HEK293 (cell line): ENCODE results near the gene HRH4.

ENCODE experiments used
- BCL6B ChIP-seq: fragments of 450-650 bp; formaldehyde crosslinking; IDR thresholded peaks from 2 replicates; pipeline ENCODE4 v1.5.1; 2017; ENCODE audit warnings: missing biosample characterization, missing genetic modification characterization
- CTCF ChIP-seq: fragments of 450-650 bp; formaldehyde crosslinking; IDR thresholded peaks from 2 replicates; pipeline ENCODE4 v1.5.1; 2016; ENCODE audit warnings: missing biosample characterization, missing genetic modification characterization
- KLF7 ChIP-seq: fragments of 450-650 bp; formaldehyde crosslinking; IDR thresholded peaks from 2 replicates; pipeline ENCODE4 v1.5.1; 2016; ENCODE audit warnings: missing biosample characterization, missing genetic modification characterization, borderline replicate concordance
- OSR2 ChIP-seq: fragments of 450-650 bp; formaldehyde crosslinking; IDR thresholded peaks from 2 replicates; pipeline ENCODE4 v1.5.1; 2016; ENCODE audit warnings: missing biosample characterization, missing genetic modification characterization
- PRDM1 ChIP-seq: fragments of 450-650 bp; formaldehyde crosslinking; IDR thresholded peaks from 2 replicates; pipeline ENCODE4; 2016; ENCODE audit warnings: missing biosample characterization, missing genetic modification characterization
- SETDB1 ChIP-seq: IDR thresholded peaks from one replicate; pipeline ENCODE4 v1.6.1; 2017; ENCODE audit warnings: mild to moderate bottlenecking, low read length, moderate library complexity, mixed read lengths; ENCODE audit not compliant: insufficient read length
- SP2 ChIP-seq: fragments of 450-650 bp; formaldehyde crosslinking; IDR thresholded peaks from 2 replicates; pipeline ENCODE4 v1.5.1; 2016; ENCODE audit warnings: missing biosample characterization, missing genetic modification characterization
- SP3 ChIP-seq: fragments of 450-650 bp; formaldehyde crosslinking; IDR thresholded peaks from 2 replicates; pipeline ENCODE4 v1.5.1; 2016; ENCODE audit warnings: missing biosample characterization, missing genetic modification characterization
- TCF7L2 ChIP-seq: IDR thresholded peaks from 2 replicates; pipeline ENCODE4 v1.6.1; 2011; ENCODE audit warnings: low read depth, mild to moderate bottlenecking, inconsistent platforms, low read length, moderate library complexity, borderline replicate concordance
- TRIM28 ChIP-seq: IDR thresholded peaks from 2 replicates; pipeline ENCODE4 v1.6.1; 2011; ENCODE audit warnings: low read length, control low read depth, borderline replicate concordance
- YY2 ChIP-seq: fragments of 450-650 bp; formaldehyde crosslinking; IDR thresholded peaks from 2 replicates; pipeline ENCODE4 v1.5.1; 2016; ENCODE audit warnings: missing biosample characterization, missing genetic modification characterization
- ZBTB10 ChIP-seq: fragments of 450-650 bp; formaldehyde crosslinking; IDR thresholded peaks from 2 replicates; pipeline ENCODE4 v1.5.1; 2016; ENCODE audit warnings: missing biosample characterization, missing genetic modification characterization
- ZFP3 ChIP-seq: fragments of 450-650 bp; formaldehyde crosslinking; IDR thresholded peaks from 2 replicates; pipeline ENCODE4 v1.5.1; 2016; ENCODE audit warnings: low read depth, missing biosample characterization, missing genetic modification characterization
- ZIC2 ChIP-seq: fragments of 450-650 bp; formaldehyde crosslinking; IDR thresholded peaks from 2 replicates; pipeline ENCODE4 v1.5.1; 2016; ENCODE audit warnings: missing biosample characterization, missing genetic modification characterization
- ZNF138 ChIP-seq: fragments of 450-650 bp; formaldehyde crosslinking; IDR thresholded peaks from 2 replicates; pipeline ENCODE4 v1.5.1; 2016; ENCODE audit warnings: missing biosample characterization, missing genetic modification characterization, borderline replicate concordance
- ZNF341 ChIP-seq: fragments of 450-650 bp; formaldehyde crosslinking; IDR thresholded peaks from 2 replicates; pipeline ENCODE4; 2016; ENCODE audit warnings: low read depth, missing biosample characterization, missing genetic modification characterization
- ZNF473 ChIP-seq: fragments of 450-650 bp; formaldehyde crosslinking; IDR thresholded peaks from 2 replicates; pipeline ENCODE4 v1.5.1; 2017; ENCODE audit warnings: missing biosample characterization, missing genetic modification characterization
- ZNF48 ChIP-seq: fragments of 450-650 bp; formaldehyde crosslinking; IDR thresholded peaks from 2 replicates; pipeline ENCODE4 v1.5.1; 2016; ENCODE audit warnings: missing biosample characterization, missing genetic modification characterization
- ZNF530 ChIP-seq: fragments of 450-650 bp; formaldehyde crosslinking; IDR thresholded peaks from 2 replicates; pipeline ENCODE4 v1.5.1; 2016; ENCODE audit warnings: low read depth, missing biosample characterization, missing genetic modification characterization
- ZNF580 ChIP-seq: fragments of 450-650 bp; formaldehyde crosslinking; IDR thresholded peaks from 2 replicates; pipeline ENCODE4 v1.5.1; 2016; ENCODE audit warnings: missing biosample characterization, missing genetic modification characterization
- ZNF660 ChIP-seq: fragments of 450-650 bp; IDR thresholded peaks from 2 replicates; pipeline ENCODE4 v1.5.1; 2018; ENCODE audit warnings: missing biosample characterization, mild to moderate bottlenecking, missing genetic modification characterization
- TF ChIP-seq, protein P1 (sequence below): fragments of 450-650 bp; formaldehyde crosslinking; IDR thresholded peaks from 2 replicates; pipeline ENCODE4 v1.5.1; 2016; ENCODE audit warnings: missing biosample characterization, missing genetic modification characterization
- TF ChIP-seq, protein P2 (sequence below): fragments of 450-650 bp; formaldehyde crosslinking; IDR thresholded peaks from 2 replicates; pipeline ENCODE4 v1.5.1; 2016; ENCODE audit warnings: missing biosample characterization, missing genetic modification characterization

Gene HRH4

DNA sequence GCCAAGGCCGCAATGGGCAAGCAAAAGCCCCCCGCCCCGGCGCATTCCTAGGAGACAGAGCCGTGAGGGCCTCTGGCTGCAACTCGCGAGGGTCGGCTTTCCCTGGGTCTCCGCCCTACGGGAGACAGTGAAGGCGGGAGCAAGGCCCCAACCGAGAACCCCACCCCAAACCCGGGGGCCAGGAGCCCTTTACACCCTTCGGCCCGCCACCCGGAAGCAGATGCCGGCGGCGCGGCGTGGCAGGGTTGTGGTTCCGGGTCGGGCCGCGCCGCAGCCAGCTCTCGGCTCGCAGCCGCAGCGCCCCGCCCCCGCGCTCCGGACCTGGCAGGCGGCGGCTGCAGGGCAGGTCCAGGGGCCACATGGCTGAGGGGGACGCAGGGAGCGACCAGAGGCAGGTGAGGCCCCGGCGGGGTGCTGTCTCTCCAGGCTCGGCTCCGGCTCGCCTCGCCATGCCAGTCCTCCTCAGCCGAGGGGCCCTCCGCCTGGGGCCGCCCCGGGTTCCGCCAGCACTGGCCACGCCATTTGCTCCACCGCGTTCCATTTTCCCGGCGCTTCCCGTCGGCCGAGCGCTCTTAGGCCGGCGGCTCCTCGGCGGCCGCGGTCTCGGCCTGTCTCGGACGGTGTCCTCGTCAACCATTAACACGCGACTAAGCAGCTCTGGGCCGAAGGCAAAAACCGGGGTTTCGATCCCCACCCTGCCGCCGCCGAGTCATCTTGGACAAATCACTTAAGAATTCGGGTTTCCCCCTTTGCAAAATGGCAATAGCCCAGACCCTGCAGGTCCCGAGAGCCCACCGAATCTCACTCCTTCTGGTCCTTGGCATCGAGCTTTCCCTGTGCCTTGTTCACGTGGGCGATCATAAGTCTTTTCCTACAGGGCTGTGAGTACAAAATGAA, 33.8 kb upstream of the HRH4 start, which contains the start of gene IMPACT (continued):
- TF ChIP-seq ZBTB10 (tag by site-specific recombination): peak; percentile 91
- peak; percentile 81 for TF ChIP-seq SP2 (tag by site-specific recombination)
- TF ChIP-seq ZNF530: peak; percentile 11; the same call in 1 of the 2 replicates
- peak; percentile 42; the same call in 1 of the 2 replicates for TF ChIP-seq YY2 (tag by site-specific recombination)
- TF ChIP-seq SETDB1: peak; percentile 62
- TF ChIP-seq SP3 (tag by site-specific recombination): peak; percentile 68
- TF ChIP-seq ZNF138 (tag by site-specific recombination): no peak
- peak; percentile 65; the same call in 1 of the 2 replicates for TF ChIP-seq ZNF660 (tag by site-specific recombination)
- no peak for TF ChIP-seq BCL6B
- TF ChIP-seq, protein P1, sequence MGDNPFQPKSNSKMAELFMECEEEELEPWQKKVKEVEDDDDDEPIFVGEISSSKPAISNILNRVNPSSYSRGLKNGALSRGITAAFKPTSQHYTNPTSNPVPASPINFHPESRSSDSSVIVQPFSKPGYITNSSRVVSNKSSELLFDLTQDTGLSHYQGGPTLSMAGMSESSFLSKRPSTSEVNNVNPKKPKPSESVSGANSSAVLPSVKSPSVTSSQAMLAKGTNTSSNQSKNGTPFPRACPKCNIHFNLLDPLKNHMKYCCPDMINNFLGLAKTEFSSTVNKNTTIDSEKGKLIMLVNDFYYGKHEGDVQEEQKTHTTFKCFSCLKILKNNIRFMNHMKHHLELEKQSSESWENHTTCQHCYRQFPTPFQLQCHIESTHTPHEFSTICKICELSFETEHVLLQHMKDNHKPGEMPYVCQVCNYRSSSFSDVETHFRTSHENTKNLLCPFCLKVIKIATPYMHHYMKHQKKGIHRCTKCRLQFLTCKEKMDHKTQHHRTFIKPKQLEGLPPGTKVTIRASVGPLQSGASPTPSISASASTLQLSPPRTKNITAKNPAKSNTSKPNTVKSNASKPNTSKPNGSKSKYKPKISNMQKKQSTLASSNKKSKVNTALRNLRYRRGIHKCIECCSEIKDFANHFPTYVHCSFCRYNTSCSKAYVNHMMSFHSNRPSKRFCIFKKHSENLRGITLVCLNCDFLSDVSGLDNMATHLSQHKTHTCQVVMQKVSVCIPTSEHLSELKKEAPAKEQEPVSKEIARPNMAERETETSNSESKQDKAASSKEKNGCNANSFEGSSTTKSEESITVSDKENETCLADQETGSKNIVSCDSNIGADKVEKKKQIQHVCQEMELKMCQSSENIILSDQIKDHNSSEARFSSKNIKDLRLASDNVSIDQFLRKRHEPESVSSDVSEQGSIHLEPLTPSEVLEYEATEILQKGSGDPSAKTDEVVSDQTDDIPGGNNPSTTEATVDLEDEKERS (tag by site-specific recombination): no peak
- peak; percentile 50; the same call in 1 of the 2 replicates for TF ChIP-seq TRIM28
- TF ChIP-seq ZNF341 (tag by site-specific recombination): no peak
- TF ChIP-seq ZNF580 (tag by site-specific recombination): peak; percentile 100
- 0 out of 2 replicates have a peak, but pooled peaks have one; percentile 33 for TF ChIP-seq ZIC2 (tag by site-specific recombination)
- TF ChIP-seq ZNF48 (tag by site-specific recombination): no peak
- TF ChIP-seq, protein P2, sequence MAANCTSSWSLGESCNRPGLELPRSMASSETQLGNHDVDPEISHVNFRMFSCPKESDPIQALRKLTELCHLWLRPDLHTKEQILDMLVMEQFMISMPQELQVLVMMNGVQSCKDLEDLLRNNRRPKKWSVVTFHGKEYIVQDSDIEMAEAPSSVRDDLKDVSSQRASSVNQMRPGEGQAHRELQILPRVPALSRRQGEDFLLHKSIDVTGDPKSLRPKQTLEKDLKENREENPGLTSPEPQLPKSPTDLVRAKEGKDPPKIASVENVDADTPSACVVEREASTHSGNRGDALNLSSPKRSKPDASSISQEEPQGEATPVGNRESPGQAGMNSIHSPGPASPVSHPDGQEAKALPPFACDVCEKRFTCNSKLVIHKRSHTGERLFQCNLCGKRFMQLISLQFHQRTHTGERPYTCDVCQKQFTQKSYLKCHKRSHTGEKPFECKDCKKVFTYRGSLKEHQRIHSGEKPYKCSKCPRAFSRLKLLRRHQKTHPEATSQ (tag by site-specific recombination): 0 out of 2 replicates have a peak, but pooled peaks have one; percentile 13
- TF ChIP-seq OSR2 (tag by site-specific recombination): no peak
- no peak for TF ChIP-seq ZFP3 (tag by site-specific recombination)
- no peak for TF ChIP-seq PRDM1
- TF ChIP-seq TCF7L2: no peak
- peak; percentile 21; the same call in 1 of the 2 replicates for TF ChIP-seq CTCF (tag by site-specific recombination)
- no peak for TF ChIP-seq ZNF473 (tag by site-specific recombination)
- TF ChIP-seq KLF7: peak; percentile 69; the same call in 1 of the 2 replicates
